ENCODE results near the gene ADSL. TPM values are rescaled to one million over a fixed set of nuclear protein-coding genes. Genes with fewer than 3 reads are reported as not detected.

The ADSL gene
- total and polyA plus RNA-seq, 2 of the 4 experiments (the other 2 are of a cell fraction) = 93.6 to 229 TPM

GRCh38 chr22:40409613-40410113 is 63.4 kb downstream of the ADSL start:
- peaks cover 14 to 45% of the 10 kb centered on the region in 2 experiments for H3K79me1 ChIP-seq (ENCODE audit: low read depth in 1 of 2, low read length in 2 of 2)
- H2AK9ac ChIP-seq (replicated peaks; ENCODE audit: low read depth, low read length, poor library complexity) = no peak overlapping the region
- no peaks in the 10 kb centered on the region for H3K9me3 ChIP-seq (ENCODE audit: control insufficient read depth, insufficient read depth, low read length)
- H3K56ac ChIP-seq (ENCODE audit: extremely low read depth, insufficient read depth, low read length) = no peak overlapping the region
- H4K5ac ChIP-seq (ENCODE audit: low read depth, low read length) = no peak overlapping the region
- no peak overlapping the region for H3K18ac ChIP-seq (ENCODE audit: low read depth, low read length)
- H2AK5ac ChIP-seq (ENCODE audit: low read depth, low read length) = no peak overlapping the region
- intact Hi-C loops (cut with micrococcal nuclease) = no loop called here
- no peak overlapping the region for H3K14ac ChIP-seq (replicated peaks; ENCODE audit: low read depth, low read length)
- DNase-seq = no peak
- dilution Hi-C loops (cut with HindIII; ENCODE audit: low sequenced_read_pairs, unreplicated experiment) = no loop called here
- no peak overlapping the region for H3K27ac ChIP-seq (ENCODE audit: insufficient read depth, low read length)
- H3K36me3 ChIP-seq (ENCODE audit: control insufficient read depth, insufficient read depth, low read length) = peaks cover 71% of the 10 kb centered on the region
- no peak overlapping the region for H2BK120ac ChIP-seq (ENCODE audit: low read depth, low read length)
- no peak overlapping the region for H2AFZ ChIP-seq (replicated peaks; ENCODE audit: low read length, poor library complexity)
- BruUV-seq (replicated peaks) = no TSS peak
- no peak for ATAC-seq (ENCODE audit: low read depth)
- in situ Hi-C loops (cut with MboI; ENCODE audit: low sequenced_read_pairs) = no loop called here
- H2BK15ac ChIP-seq (ENCODE audit: low read depth, low read length) = no peak overlapping the region
- no peak overlapping the region for H2BK5ac ChIP-seq (ENCODE audit: low read depth, low read length, poor library complexity, severe bottlenecking)
- peaks cover 23% of the 10 kb centered on the region for H4K20me1 ChIP-seq (ENCODE audit: insufficient read depth, low read length)
- H3K4me2 ChIP-seq (ENCODE audit: low read depth, low read length) = no peak overlapping the region
- TF ChIP-seq ELK1 (IDR thresholded peaks at IDR 0.05; ENCODE audit: borderline replicate concordance, low read depth, low read length) (no peak), FOS (IDR thresholded peaks at IDR 0.05; ENCODE audit: low read depth, low read length) (no peak), POLR2A (IDR thresholded peaks at IDR 0.05; ENCODE audit: low read depth, low read length) (no peak), BHLHE40 (IDR thresholded peaks at IDR 0.05; ENCODE audit: low read depth, low read length) (no peak), RCOR1 (IDR thresholded peaks at IDR 0.05; ENCODE audit: insufficient replicate concordance, low read length) (no peak), RFX5 (IDR thresholded peaks at IDR 0.05; ENCODE audit: low read depth, low read length) (no peak), CHD1 (IDR thresholded peaks at IDR 0.05; ENCODE audit: low read depth, low read length) (no peak), SMC3 (IDR thresholded peaks at IDR 0.05; ENCODE audit: low read depth, low read length) (no peak), NFE2L2 (IDR thresholded peaks at IDR 0.05; ENCODE audit: low read depth, low read length) (no peak), MXI1 (IDR thresholded peaks at IDR 0.05; ENCODE audit: borderline replicate concordance, low read depth, low read length) (no peak), MAZ (IDR thresholded peaks at IDR 0.05; ENCODE audit: borderline replicate concordance, low read depth, low read length) (no peak), CTCF (conservative IDR thresholded peaks at IDR 0.05; ENCODE audit: low read depth, low read length) (no peak), CEBPB (IDR thresholded peaks at IDR 0.05; ENCODE audit: low read depth, low read length) (no peak), MAFK (IDR thresholded peaks at IDR 0.05; ENCODE audit: low read depth, low read length) (no peak), RAD21 (IDR thresholded peaks at IDR 0.05; ENCODE audit: low read length) (no peak), USF2 (IDR thresholded peaks at IDR 0.05; ENCODE audit: low read depth, low read length) (no peak)
- H3K4me1 ChIP-seq (ENCODE audit: control insufficient read depth, insufficient read depth, low read length) = peaks cover 3% of the 10 kb centered on the region; the same call in 1 of the 2 replicates
- no peak overlapping the region for H2BK20ac ChIP-seq (ENCODE audit: low read depth, low read length)
- H3K4ac ChIP-seq (ENCODE audit: low read depth, low read length) = no peak overlapping the region
- peaks cover 9% of the 10 kb centered on the region; the same call in 1 of the 2 replicates for H3K9me1 ChIP-seq (ENCODE audit: insufficient read depth, low read length)
- no peak overlapping the region for H4K8ac ChIP-seq (ENCODE audit: low read depth in 2 of 2, low read length in 2 of 2)
- H3K27me3 ChIP-seq (ENCODE audit: control insufficient read depth, insufficient read depth, low read length) = no peaks in the 10 kb centered on the region
- H3K4me3 ChIP-seq (ENCODE audit: insufficient read depth, low read depth, low read length) = no peak overlapping the region
- POLR2A ChIA-PET (ENCODE audit: unreplicated experiment) = no interaction called here
- no peak overlapping the region for H3K9ac ChIP-seq (ENCODE audit: low read depth, low read length)
- 100% methylated on average over 3 of the region's 11 CpGs; no CpG with 5 or more reads in 1 of the 2 experiments for WGBS, 2 experiments (ENCODE audit: extremely low coverage in 2 of 2, insufficient read length in 1 of 2)
- no peak overlapping the region for H3K23ac ChIP-seq (ENCODE audit: low read depth, low read length)
- H4K91ac ChIP-seq (ENCODE audit: insufficient read depth, low read depth, low read length) = no peak overlapping the region
- CTCF ChIA-PET = no interaction called here
